ENCODE data around the gene RHAG. TPM values are rescaled to one million over a fixed set of nuclear protein-coding genes. Genes with fewer than 3 reads are reported as not detected.
"Not testable (repeated sequence)": the region's sequence is repeated elsewhere in the genome, so short reads cannot be mapped to it uniquely, and the experiment has no call there.

The RHAG gene
- total RNA-seq, 1 experiment from 2014 or later = not detected

DNA sequence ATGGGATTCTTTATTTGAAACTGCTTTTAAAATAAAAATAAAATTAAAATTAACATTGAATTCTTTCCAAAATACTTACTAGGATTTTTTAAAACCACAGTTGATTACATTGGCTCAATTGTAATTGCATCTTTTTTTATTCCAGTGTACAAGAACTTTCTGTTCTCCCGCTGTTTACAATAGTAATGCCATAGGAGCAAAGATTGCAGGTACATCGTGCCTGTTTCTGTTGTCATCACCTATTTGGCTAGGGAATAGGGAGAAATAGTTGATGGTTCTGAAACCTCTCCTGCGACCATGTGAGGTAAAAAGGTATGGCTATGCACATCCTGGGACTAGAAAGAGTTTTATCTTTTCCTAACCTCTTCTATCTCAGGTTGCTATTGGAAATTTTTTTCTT lies 28.2 kb upstream of the RHAG start:
- Mint-ChIP-seq H3K27ac (no peak overlapping the region), H3K4me1 (peaks cover 5 to 7% of the 10 kb centered on the region in 2 experiments), H3K9me3 (no peaks in the 10 kb centered on the region), H3K4me3 (no peak overlapping the region), H3K36me3 (ENCODE audit: insufficient read depth in 1 of 3, low read depth in 3 of 3) (no peaks in the 10 kb centered on the region), H3K27me3 (ENCODE audit: low read depth) (no peaks in the 10 kb centered on the region)
- H3K27ac ChIP-seq (ENCODE audit: insufficient read length, low read depth, low read length) = no peak overlapping the region
- H3K79me1 ChIP-seq (ENCODE audit: insufficient read depth, low read depth, low read length, poor library complexity, severe bottlenecking) = no peaks in the 10 kb centered on the region
- H3K23me2 ChIP-seq (ENCODE audit: insufficient read length, low read depth, low read length, poor library complexity, severe bottlenecking) = no peaks in the 10 kb centered on the region
- H3K56ac ChIP-seq (ENCODE audit: insufficient read length, low read depth, low read length) = no peak overlapping the region
- H3K4ac ChIP-seq (ENCODE audit: low read depth, low read length) = no peak overlapping the region
- H2BK20ac ChIP-seq (ENCODE audit: low read depth, low read length, poor library complexity, severe bottlenecking) = no peak overlapping the region
- TF ChIP-seq, protein P1, sequence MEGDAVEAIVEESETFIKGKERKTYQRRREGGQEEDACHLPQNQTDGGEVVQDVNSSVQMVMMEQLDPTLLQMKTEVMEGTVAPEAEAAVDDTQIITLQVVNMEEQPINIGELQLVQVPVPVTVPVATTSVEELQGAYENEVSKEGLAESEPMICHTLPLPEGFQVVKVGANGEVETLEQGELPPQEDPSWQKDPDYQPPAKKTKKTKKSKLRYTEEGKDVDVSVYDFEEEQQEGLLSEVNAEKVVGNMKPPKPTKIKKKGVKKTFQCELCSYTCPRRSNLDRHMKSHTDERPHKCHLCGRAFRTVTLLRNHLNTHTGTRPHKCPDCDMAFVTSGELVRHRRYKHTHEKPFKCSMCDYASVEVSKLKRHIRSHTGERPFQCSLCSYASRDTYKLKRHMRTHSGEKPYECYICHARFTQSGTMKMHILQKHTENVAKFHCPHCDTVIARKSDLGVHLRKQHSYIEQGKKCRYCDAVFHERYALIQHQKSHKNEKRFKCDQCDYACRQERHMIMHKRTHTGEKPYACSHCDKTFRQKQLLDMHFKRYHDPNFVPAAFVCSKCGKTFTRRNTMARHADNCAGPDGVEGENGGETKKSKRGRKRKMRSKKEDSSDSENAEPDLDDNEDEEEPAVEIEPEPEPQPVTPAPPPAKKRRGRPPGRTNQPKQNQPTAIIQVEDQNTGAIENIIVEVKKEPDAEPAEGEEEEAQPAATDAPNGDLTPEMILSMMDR (conservative IDR thresholded peaks at IDR 0.05) = no peak
- no peak overlapping the region for H2BK120ac ChIP-seq (ENCODE audit: low read depth, low read length, poor library complexity, severe bottlenecking)
- WGBS (ENCODE audit: extremely low coverage, insufficient read length, low lambda C conversion rate) = no CpG with 5 or more reads among the region's 3 CpGs
- no peaks in the 10 kb centered on the region for H3K79me2 ChIP-seq (ENCODE audit: insufficient read depth, low read length)
- H3K4me2 ChIP-seq (ENCODE audit: insufficient read depth, insufficient read length, low read length) = no peak overlapping the region
- H3K14ac ChIP-seq (ENCODE audit: insufficient read depth, low read length) = no peak overlapping the region
- H2BK5ac ChIP-seq (ENCODE audit: insufficient read length, low read length) = no peak overlapping the region
- DNase-seq = no peak
- H2BK12ac ChIP-seq (ENCODE audit: insufficient read length, low read depth, low read length) = no peak overlapping the region
- no peak overlapping the region for H2BK15ac ChIP-seq (ENCODE audit: low read depth, low read length)
- H3K18ac ChIP-seq (ENCODE audit: insufficient read length, low read depth, low read length) = no peak overlapping the region
- no peaks in the 10 kb centered on the region for H4K20me1 ChIP-seq (ENCODE audit: control insufficient read depth, insufficient read depth, insufficient read length)
- H3K23ac ChIP-seq (ENCODE audit: insufficient read length, low read depth, low read length) = no peak overlapping the region
- H4K8ac ChIP-seq (replicated peaks; ENCODE audit: insufficient read length, low read depth, low read length) = no peak overlapping the region
- no peaks in the 10 kb centered on the region for H3K27me3 ChIP-seq (ENCODE audit: insufficient read depth, low read length)
- peaks cover 3% of the 10 kb centered on the region; the same call in 1 of the 2 replicates for H3K4me1 ChIP-seq (ENCODE audit: insufficient read depth, low read length)
- H2AK5ac ChIP-seq (ENCODE audit: insufficient read length, low read length) = no peak overlapping the region
- H4K5ac ChIP-seq (ENCODE audit: insufficient read length, low read depth, low read length) = no peak overlapping the region
- H2AFZ ChIP-seq (ENCODE audit: low read length) = no peak overlapping the region
- no peak overlapping the region for H4K91ac ChIP-seq (ENCODE audit: insufficient read length, low read depth, low read length)
- H3T11ph ChIP-seq (ENCODE audit: low read length) = no peak overlapping the region
- H3K9ac ChIP-seq (ENCODE audit: extremely low read depth, insufficient read length, low read length) = no peak overlapping the region
- no peaks in the 10 kb centered on the region for H3K9me3 ChIP-seq (ENCODE audit: control insufficient read depth, low read depth, low read length)

DNA sequence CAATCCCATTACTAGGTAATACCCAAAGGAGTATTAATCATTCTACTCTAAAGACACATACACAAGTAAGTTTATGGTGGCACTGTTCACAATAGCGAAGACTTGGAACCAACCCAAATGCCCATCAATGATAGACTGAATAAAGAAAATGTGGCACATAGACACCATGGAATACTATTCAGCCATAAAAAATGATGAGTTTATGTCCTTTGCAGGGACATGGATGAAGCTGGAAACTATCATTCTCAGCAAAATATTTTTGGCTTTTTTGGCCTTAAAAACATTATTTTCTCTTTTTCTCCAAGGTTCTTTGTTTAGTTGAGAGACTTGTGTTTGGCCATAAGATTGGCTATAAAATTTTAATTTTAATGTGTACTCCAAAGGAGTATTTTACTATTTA lies 27.4 kb upstream of the RHAG start:
- H3K79me1 ChIP-seq (ENCODE audit: insufficient read depth, low read depth, low read length, poor library complexity, severe bottlenecking); H2BK15ac ChIP-seq (ENCODE audit: low read depth, low read length); H3K9ac ChIP-seq (ENCODE audit: extremely low read depth, insufficient read length, low read length); H3K36me3 Mint-ChIP-seq (ENCODE audit: insufficient read depth in 1 of 3, low read depth in 3 of 3); H3K9me3 ChIP-seq (ENCODE audit: control insufficient read depth, low read depth, low read length); H2BK120ac ChIP-seq (ENCODE audit: low read depth, low read length, poor library complexity, severe bottlenecking); H2BK20ac ChIP-seq (ENCODE audit: low read depth, low read length, poor library complexity, severe bottlenecking); H3K27me3 Mint-ChIP-seq (ENCODE audit: low read depth); H4K20me1 ChIP-seq (ENCODE audit: control insufficient read depth, insufficient read depth, insufficient read length); H3K23ac ChIP-seq (ENCODE audit: insufficient read length, low read depth, low read length); H3K4me3 Mint-ChIP-seq; H2AK5ac ChIP-seq (ENCODE audit: insufficient read length, low read length); H3K27ac ChIP-seq (ENCODE audit: insufficient read length, low read depth, low read length); H3K14ac ChIP-seq (ENCODE audit: insufficient read depth, low read length); DNase-seq; H3K4me1 ChIP-seq (ENCODE audit: insufficient read depth, low read length); H3K23me2 ChIP-seq (ENCODE audit: insufficient read length, low read depth, low read length, poor library complexity, severe bottlenecking); H4K5ac ChIP-seq (ENCODE audit: insufficient read length, low read depth, low read length); H4K91ac ChIP-seq (ENCODE audit: insufficient read length, low read depth, low read length); H2AFZ ChIP-seq (ENCODE audit: low read length); H2BK12ac ChIP-seq (ENCODE audit: insufficient read length, low read depth, low read length); H4K8ac ChIP-seq (replicated peaks; ENCODE audit: insufficient read length, low read depth, low read length); H3K18ac ChIP-seq (ENCODE audit: insufficient read length, low read depth, low read length); H2BK5ac ChIP-seq (ENCODE audit: insufficient read length, low read length); H3T11ph ChIP-seq (ENCODE audit: low read length); H3K27me3 ChIP-seq (ENCODE audit: insufficient read depth, low read length); H3K9me3 Mint-ChIP-seq; H3K4me1 Mint-ChIP-seq; H3K4me2 ChIP-seq (ENCODE audit: insufficient read depth, insufficient read length, low read length); H3K4ac ChIP-seq (ENCODE audit: low read depth, low read length); H3K56ac ChIP-seq (ENCODE audit: insufficient read length, low read depth, low read length); H3K27ac Mint-ChIP-seq; H3K79me2 ChIP-seq (ENCODE audit: insufficient read depth, low read length): not testable (repeated sequence)
- WGBS (ENCODE audit: extremely low coverage, insufficient read length, low lambda C conversion rate) = no CpG with 5 or more reads among the region's 1 CpG
